HG03066 (cell line): Measurements from ENCODE around the gene PRKCE.

ENCODE experiments used
- ATAC-seq: cut with Tn5 transposase; IDR thresholded peaks from one replicate; pipeline ENCODE4 v1.9.1; 2021; ENCODE audit warnings: low read depth; ENCODE audit not compliant: unreplicated experiment

The PRKCE gene

DNA sequence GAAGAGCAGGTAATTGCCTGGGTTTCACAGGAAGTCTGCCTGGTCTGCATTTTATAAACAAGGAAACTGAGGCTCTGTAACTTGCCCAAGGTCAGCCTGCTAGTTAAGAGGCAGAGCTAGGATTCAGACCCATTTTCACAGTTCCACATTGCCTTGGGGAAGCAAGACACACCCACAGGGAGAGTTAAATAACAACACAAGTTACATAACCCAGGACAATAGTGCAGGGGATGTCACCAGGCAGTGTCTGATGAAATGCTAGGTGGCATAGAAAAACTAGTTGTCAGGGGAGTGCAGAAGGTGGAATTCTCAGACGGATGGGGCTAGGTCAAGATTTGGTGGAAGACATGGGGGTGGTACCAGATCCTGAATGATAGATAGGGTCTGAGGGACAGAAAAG, 69.7 kb downstream of the PRKCE start:
- ATAC-seq = no peak

DNA sequence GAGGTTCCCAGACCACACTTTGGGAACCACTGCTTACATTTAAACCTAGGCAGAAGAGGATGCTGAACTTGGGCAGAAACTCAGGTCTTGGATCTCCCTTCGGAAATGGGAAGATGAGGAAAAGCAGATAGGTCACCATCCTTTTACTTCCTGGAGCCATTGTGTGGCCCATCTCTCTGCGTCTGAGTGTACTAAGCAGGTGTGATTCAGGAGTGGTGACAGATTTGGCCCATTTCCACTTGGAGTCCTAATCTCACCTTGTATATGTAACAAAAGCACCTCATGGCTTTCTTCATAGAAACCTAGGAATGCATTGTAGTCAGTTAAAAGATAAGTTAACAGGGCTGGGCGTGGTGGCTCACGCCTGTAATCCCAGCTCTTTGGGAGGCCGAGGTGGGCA, 71.0 kb downstream of the PRKCE start:
- ATAC-seq = no peak

DNA sequence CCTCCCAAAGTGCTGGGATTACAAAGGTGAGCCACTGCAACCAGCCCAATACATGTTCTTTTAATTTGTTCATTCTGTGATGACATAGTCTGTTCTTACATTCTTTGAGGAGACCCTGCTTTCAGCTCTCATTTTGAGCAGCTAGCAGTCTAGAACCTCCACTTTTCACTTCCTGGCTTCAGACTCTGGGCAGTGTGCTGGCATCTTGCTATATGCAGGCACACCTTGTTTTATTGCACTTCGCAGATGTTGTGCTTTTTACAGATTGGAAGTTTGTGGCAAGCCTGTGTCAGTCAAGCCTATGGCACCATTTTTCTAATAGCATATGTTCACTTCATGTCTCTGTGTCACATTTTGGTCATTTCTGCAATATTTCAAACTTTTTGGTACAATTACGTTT, 72.4 kb downstream of the PRKCE start:
- no peak for ATAC-seq

DNA sequence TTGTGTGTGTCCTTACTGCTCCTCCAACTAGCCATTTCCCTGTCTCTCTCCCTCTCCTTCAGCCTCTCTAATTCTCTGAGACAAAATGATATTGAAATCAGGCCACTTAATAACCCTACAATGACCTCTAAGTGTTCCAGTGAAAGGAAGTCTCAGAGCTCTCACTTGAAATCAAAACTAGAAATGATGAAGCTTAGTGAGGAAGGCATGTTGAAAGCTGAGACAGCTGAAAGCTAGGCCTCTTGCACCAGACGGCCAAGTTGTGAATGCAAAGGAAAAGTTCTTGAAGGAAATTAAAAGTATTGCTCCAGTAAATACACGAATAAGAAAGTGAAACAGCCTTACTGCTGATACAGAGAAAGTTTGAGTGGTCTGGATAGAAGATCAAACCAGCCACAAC, 72.9 kb downstream of the PRKCE start:
- ATAC-seq = no peak

DNA sequence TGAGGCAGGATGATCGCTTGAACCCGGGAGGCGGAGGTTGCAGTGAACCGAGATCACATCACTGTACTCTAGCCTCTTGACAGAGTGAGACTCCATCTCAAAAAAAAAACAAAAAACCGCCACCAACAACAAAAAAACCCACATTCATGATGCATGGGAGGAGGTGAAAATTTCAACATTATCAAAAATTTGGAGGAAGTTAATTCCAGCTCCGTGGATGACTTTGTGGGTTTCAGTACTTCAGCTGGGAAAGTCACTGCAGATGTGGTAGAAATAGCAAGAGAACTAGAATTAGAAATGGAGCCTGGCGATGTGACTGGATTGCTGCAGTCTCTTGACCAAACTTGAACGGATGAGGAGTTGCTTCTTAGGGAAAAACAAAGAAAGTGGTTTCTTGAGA, 74.3 kb downstream of the PRKCE start:
- no peak for ATAC-seq

DNA sequence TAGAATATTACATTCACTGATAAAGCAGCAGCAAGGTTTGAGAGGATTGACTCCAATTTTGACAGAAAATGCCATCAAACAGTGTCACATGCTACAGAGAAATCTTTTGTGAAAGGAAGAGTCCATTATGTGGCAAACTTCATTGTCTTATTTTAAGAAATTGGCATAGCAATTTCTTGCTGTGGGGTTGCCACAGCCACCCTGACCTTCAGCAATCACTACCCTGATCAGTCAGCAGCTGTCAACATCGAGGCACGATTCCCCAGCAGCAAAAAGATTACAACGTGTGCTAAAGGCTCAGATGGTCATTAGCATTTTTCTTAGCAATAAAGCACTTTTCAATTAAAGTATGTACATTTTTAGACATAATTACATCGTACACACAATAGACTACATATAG, 74.7 kb downstream of the PRKCE start:
- no peak for ATAC-seq

DNA sequence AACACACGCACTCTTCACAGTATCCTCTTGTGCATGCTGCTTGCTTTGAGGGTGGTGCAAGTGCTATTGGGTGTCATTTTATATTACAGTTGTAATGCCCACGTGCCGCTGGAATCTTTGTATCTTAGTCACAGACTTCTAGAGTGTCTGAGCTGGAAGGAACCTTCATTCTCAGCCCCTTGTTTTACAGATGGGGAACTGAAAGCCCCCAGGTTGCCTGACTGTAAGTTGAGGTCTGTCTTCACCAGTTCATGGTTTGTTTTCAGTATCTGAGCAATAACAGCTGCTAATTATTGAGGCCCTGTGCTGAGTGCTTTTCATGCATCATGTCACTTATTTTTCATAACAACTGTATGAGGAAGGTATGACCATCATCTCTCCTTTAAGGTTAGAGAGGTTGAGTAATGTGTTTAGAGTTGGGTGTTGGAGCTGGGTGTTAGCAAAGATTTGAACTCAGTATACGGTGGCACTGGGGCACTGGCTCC, 77.0 kb downstream of the PRKCE start:
- peak; percentile 71 for ATAC-seq

DNA sequence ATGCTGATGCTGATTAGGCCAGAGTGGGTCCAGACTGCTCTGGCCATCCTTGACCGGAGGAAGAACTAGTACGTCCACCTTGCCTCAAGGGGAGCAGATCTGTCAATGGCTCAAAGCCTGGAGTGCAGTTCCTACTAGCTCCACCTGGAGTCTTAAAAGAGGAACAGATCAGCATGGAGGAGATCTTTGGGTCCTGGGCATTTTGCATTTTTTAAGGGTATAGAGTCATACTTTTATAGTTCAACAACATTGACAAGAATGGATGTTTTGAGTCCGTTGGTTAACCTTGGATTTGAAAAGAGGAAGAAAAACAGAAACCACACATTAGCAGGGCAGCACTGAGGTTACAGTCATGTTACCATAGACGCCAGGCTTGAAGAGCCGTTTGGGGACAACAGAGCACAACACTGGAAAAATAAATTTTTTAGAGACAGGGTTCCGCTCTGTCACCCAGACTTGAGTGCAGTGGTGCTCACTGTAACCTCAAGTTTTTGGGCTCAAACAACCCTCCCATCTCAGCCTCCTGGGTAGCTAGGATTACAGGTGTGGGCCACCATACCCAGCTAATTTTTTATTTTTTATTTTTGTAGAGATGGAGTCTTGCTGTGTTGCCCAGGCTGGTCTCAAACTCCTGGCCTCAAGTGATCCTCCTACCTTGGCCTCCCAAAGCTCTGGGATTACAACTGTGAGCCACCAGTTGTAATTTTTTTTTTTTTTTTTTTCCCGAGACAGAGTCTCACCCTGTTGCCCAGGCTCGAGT, 78.5 kb downstream of the PRKCE start:
- peak; percentile 51 for ATAC-seq

DNA sequence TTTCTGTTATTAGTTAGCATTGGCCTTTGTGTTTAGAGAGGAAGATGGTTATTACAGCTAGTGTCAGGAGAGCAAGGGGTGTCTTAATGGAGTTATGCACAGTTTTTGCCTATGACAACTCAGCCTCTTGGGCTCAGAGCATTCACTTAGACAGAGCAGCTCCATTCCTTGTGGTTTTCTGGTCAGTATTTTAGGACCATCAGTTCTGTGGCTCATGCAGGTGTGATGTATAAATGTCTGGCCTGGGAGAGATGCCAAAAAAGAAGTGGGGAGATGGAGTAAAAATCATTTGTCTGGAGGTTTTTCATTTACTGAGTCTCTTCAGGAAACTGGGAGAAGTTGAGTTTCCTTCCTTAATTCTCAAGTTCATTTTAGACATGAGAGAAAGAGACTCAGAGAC, 79.7 kb downstream of the PRKCE start:
- no peak for ATAC-seq

DNA sequence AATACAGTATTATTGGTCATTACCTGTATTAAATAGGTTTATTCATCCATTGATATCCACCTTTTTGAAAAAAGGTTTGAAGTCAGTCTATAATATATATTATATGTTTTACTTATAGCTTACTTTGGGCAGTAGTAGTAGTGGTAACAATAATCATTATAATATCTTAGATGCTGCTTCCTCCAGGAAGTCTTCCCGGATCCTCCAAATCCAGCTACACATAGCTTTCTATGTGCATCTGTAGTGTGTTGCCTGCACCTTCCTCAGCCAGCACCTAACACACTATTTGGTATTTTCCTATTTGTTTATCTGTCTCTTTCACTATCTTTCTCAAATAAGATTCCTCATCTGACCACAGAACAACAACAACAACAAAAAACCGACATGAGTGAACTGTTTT, 81.0 kb downstream of the PRKCE start:
- ATAC-seq = no peak

DNA sequence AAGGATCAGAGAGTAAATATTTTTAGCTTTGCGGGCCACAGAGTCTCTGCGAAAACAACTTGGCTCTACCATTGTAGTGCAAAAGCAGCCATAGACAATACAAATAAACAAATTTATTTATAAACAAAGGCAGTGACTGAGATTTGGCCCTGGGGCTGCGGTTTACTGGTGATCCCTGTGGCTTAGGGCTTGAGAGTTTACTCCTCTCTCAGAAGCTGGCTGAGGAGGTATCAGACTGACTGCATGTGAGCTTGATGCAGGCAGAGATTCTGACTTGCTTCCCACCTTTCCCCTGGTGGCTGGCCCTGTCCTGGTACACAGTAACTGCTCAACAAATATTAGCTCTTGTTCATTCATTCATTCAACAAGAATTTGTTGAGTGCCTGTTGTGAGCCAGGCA, 81.5 kb downstream of the PRKCE start:
- ATAC-seq = no peak

DNA sequence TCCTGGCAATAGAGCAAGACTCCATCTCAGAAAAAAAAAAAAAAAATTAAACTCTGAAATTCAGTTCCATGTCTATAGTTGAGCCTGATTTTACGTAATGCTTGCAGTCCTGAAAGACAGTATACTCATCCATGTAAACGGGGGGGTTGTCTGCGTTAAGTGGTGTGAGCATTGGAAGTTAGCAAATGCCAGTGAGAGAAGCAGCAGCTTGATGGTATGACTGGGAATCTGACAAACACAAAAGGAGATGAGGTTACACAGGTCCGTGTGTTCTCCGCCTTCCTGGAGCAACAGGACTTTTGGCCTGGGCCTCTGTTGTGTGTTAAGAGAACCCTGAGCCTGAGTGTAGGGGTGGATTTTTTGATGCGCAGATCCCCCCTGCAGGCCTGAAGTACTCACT, 82.9 kb downstream of the PRKCE start:
- ATAC-seq = no peak

DNA sequence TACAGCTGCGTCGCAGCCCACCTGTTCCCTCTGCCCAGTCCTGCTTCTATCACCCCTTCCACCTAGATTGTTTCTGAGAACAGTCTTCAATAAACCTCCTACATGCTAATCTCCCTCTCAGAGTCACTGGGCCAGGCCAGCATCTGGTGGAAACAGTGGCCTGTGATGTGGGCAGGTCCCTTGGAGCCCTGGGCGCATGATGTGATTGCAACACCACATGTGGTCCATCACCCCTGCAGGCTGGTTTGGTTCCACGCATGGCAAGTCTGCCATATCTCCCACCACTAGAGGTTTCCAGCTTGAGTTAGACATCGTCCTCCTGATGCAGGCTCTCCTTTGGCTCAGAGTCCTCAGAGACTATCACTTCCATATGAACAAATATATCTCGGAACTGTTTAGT, 83.5 kb downstream of the PRKCE start:
- ATAC-seq = no peak

DNA sequence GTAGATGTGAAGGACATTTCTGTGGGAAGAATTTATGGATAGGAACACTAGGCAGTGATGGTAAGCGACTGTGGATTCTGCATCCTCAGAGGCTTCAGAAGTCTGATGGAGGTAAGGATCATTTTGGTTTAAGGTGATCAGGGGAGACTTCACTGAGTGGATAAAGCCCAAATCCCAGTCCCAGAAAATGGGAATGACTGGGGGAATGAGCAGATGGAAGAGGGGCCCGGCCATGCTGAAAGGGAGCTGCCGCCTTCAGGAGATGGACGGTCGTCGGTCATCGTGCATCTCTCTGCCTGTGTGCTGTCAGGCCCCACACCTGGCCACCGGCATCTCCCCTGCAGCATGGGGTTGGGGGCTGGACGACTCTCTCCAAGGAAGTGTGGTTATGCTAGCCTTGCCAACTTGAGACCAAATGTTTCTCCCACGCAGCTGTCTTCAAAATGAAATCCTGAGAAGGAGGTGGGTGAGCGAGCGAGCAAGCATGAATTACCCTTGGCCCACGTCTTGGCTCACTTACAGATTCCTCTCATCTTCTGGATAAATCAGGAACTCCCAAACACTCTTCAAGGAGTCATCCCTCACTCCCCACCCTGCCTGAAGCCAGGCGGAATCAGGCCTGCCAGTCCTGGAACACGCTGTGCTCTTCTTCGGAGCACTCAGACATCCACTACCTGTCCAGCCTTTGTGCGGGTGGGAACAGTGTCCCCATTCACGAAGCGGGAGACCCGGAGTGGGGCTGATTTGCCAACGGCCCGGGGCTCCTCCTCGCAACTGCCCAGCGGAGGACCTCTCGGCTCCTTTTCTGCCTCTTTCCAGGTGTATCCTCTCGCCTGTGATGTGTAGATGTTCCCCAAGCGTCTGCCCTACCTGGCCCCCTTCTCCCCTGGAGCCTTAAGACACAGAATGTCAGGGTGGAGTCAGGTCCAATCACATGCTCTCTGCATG, 85.6 kb downstream of the PRKCE start:
- ATAC-seq = no peak

DNA sequence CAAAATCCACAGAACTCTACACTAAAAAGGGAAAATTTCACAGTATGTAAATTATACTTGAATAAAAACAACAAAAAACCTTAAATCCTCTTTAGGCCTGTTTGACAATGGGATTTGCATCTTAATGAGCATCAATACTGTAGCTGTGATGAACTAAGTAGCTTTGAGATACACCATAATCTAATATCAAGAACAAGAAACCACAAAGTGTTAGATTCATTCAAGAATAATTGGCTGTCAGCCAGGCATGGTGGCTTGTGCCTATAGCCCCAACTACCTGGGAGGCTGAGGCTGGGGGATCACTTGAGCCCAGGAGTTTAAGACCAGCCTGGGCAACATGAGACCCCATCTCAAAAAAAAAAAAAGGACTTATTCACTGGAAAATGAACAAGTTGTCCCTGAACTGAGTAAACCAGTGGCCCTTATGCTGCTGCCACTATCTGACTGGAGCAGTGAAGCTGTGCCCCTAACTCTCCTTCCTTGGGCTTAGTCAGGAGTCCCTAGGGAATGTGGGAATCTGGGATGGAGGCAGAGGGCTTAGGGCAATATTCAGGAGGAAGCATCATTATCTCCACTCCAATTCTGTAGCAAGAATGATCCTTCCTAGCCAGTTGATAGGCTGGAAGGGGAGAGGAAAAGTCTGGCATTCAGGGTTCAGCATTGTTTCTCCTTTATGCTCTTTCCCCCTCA, 88.5 kb downstream of the PRKCE start:
- ATAC-seq = no peak

DNA sequence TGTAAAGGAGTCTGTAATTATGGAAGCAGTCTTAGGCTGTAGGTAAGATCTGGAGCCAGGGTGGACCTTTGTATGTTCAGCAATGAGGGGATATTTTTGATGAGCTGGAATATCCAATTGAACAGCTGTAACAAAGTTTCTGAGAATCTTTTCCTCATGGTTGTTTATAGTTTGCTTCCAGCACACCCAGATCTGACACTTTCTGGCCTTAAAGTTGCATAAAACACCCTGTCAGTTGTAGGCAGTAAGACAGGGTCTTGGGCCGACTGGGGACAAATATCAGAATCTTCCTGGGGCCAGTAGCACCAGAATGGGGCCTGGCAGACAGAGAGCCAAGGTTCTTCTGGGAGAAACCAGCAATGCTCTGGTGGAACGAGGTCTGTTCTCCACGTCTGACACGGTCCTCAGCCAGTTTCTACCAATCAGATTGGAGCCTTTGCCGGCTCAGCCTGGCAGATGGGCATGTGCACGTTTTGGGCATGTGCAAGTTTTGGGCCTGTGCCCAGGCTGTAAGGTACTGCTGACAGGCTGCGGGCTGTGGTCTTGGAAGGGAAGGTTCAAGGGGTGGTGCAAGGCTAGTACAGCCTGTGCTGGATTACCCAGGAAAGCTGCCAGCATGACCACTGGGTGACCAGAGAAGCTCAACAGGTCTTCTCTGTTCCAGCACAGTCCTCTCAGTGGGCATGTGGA, 89.8 kb downstream of the PRKCE start:
- ATAC-seq = no peak

DNA sequence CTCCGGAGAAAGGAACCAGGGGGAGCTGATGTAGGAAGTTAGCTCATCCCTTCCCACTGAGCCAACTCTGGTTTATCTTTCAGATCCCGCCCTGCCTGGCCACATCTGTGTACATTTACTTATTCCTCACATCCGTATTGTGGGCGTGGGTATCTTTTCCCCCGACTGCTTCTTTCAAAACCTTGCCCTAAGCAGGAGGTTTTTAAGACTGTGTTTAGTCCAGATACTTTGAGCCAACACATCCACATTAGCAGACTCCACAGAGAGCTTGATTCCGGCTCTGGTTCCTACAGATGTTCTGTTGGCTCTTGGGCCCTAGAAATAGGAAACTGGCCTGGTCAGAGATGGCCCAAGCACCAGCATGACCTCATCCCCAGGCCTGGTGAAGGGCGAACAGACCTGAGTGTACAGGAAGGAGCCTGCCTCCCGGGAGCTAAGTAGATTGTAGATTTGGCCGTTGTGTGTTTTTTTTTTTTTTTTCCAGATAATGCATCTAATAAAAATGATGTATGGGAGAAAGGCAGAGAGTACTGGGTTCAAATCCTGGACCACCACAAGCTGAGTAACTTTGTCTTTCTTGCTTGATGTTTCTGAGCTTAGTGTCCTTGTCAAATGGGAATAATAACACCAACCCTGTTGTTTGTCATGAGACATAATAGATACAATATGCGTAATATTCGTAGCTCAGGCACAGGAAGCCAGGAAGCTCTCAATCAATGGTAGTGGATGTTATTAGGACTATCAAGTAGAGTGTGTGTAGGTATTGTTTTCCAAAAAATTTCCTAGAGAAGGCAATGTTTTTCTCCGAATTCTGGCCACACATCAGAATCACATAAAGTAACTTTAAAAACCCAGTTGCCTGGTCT, 92.3 kb downstream of the PRKCE start:
- no peak for ATAC-seq

DNA sequence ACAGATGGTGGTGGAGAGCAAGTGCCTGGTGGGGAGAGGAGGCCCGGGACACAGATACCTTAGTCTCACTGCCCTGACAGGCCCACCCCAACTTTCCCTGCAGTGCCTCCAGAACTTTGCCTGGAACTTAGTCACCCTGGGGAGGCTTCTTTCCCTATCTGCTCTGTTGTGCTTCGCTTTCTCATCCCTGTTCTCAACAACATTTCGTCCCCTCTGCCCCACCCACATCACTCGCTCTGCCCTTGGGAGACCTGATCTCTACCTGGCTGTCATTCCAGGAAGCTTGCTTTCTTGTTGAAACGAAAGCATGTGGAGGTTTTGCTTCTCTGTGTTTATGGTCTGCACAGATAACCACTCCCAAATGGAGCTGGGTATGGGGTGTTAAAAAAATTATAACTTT, 93.8 kb downstream of the PRKCE start:
- ATAC-seq = no peak

DNA sequence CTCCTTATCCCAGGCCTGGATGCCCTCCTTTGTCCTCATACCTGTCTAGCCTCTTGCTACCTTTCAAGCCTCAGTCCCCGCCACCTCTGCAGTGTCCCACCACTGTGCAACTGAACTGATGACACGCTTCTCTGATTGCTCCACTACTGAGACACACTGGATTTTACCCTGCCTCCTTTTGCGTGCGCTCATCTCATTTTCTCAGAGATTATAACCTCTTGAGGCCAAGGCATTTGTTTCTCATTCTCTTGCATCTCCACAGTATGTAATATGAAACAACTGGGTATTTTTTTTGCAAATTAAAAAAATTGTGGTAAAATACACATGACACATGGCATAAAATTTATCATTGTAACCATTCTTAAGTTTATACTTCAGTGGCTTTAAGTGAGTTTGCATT, 95.4 kb downstream of the PRKCE start:
- ATAC-seq = no peak

DNA sequence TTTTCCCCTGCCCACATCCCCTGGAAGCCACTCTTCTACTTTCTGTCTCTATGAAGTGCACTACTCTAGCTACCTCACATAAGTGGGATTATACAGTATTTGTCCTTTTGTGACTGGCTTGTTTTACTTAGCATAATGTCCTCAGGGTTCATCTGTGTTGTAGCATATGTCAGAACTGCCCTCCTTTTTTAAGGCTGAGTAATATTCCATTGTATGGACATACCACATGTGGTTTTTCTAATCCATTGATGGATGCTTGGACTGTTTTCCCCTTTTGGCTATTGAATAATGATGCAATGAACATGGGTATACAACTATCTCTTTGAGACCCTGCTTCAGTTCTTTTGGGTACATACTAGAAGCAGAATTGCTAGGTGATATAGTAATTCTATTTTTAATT, 95.9 kb downstream of the PRKCE start:
- no peak for ATAC-seq
